IPS DF 19.7 (cell line): ENCODE data around the gene CASP8.

Source experiments
- DNase-seq: peaks from one replicate; pipeline ENCODE4 v3.0.0-alpha.2; 2013; ENCODE audit warnings: low read depth, low spot score

Gene CASP8

DNA sequence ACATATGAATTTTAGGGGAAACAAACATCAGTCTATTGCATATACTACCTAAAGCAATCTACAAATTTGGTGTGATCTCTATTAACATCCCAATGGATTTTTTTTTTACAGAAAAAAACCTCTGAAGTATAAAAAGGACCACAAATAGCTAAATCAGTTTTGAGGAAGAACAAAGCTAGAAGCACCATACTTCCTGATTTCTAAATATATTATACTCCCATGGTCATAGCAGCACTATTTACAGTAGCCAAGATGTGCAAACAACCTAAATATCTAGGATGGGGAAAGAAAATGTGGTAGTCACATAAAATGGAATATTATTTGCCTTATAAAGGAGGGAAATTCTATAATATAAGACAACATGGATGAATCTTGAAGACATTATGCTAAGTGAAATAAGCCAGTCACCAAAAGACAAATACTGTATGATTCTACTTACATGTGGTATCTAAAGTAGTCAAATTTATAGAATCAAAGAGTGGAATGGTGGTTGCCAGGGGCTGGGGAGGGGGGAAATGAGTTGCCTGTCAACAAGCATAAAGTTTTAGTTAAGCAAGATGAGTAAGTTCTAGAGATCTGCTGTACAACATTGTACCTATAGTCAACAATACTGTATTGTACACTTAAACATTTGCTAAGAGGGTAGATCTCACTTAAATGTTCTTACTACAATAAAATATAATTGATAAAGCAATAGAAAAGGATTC lies 17.6 kb upstream of the CASP8 start:
- DNase-seq = no peak

GRCh38 chr2:201244829-201245228 lies 15.5 kb upstream of the CASP8 start:
- DNase-seq = no peak

DNA sequence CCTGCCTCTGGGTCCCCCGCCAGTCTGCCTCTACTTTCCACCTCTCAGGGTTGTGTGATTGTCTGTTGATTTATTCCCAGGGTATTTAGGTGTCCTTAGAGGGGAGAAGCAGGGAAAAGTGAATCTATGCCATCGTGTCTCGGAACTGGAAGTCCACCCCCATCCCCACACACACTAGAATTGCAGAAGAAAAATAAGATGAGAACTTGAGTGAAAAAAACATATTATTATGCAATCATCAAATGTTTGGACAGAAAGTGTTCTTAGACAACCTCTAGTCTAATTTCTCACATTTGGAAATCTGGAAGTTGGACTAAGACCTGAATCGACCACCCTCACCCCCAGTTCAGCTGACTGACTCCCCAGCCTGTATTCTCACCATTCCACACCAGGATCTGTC lies 14.1 kb upstream of the CASP8 start:
- DNase-seq = no peak

GRCh38 chr2:201248288-201248844 lies 12.0 kb upstream of the CASP8 start:
- no peak for DNase-seq

- DNase-seq = no peak
Measured at GRCh38 chr2:201249889-201250288, 10.4 kb upstream of the CASP8 start.

GRCh38 chr2:201250741-201251140 lies 9.6 kb upstream of the CASP8 start:
- no peak for DNase-seq

DNA sequence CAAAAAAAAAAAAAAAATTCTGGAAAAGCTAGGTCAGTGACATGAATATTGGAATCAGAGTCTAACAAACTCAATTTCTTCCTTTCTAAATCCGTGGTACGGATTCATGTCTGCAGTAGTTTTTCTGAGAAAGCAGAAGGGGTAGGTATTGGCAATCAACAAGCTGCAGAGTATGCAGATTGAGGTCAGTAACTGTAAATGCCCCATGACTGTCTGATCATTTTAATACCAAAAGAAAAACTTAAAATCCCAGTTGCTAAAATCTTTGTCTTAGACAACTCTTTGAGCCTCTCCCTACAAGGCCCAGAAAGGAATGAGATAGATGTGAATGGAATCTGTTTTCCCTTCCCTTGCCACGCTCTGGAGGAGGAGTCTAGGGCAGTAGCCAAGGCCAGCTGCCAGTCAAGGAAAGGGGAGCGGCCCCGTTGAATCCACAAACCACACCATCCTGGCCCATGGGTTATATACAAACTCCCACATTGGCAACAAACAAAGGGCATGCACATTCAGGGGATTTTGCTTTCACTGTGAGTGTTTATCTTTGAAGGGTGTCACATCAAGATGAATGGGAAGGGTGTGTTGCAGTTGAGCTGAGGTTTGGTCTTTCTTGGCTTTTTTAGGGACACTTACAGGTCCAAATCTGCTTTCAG lies 6.1 kb upstream of the CASP8 start:
- DNase-seq = no peak

- DNase-seq = no peak
Measured at GRCh38 chr2:201255408-201256033, 4.8 kb upstream of the CASP8 start.

DNA sequence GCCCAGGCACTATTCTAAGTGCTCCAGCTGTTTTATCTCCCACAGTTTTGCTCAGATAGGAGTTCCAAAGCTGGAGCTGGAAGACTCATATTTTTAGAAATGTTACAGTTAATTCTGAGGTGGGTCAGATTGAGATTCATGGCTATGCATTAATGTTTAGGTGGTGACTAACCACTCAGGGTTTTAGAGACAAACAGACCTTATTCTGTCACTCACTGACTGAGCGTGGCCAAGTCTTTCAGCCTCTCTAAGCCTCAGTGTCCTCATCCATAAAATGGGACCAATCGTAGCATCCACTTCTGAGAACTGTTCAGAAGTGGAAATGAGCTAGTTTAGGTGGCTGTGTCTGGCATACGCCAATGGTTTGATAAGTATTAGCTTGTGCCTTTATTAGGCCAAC lies 4.3 kb upstream of the CASP8 start:
- no peak for DNase-seq

- no peak for DNase-seq
Measured at GRCh38 chr2:201257381-201257955, 2.9 kb upstream of the CASP8 start.

- no peak for DNase-seq
Measured at GRCh38 chr2:201257956-201258665, 2.2 kb upstream of the CASP8 start.

DNA sequence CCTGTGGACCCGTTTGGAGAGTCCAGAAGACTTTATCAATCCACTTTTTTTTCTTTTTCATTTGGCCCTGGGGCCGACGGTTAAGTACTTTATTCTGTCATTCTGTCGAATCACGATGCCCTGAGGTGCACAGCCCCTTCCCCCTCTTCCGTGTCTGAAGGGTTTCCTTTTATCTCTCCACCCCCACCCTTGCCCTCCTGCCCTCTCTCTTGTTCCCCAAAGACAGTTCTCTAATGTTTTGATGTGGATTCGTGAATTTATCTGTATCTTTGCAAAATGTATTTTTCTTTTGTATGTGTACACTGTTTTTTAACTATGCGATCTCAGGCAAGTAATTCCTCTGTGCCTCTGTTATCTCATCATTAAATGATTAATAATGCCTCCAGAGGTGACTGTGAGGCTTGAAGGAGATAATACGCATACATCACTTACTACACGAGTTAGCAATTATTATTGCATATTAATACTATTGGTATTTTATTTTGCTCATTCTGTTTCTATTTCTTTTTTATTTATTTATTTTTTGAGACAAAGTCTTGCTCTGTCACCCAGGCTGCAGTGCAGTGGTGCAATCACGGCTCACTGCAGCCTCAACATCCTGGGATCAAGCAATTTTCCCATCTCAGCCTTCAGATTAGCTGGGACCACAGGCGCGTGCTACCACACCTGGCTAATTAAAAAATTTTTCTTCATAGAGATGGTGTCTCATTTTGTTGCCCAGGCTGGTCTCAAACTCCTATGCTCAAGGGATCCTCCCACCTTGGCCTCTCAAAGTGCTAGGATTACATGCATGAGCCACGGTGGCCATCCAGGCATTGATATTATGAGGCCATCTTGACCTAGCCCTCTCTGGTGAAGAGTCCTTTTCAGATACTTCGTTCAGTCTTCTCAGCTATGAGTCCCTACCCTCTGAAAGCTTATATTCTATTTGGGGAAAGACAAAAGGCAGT lies 1.4 kb upstream of the CASP8 start:
- DNase-seq = no peak

DNA sequence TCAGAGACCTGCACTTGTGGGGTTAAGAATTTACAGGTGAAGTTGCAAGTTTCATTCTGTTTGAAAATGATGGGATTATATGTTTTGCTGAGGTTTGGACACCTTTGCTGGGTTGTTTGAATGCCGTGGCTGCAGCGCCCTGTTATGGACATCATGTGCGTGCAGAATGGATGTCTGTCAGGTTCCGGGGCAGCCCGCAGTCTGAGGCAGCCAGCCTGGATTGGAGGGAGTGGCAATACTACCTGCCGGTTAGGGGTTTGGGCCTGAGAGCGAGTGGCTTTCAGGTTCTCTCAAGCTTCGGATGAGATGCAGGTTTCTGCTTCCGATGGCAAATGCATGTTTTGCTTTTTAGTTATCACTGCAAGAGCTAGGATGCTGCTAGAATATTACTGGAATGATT lies 1.1 kb downstream of the CASP8 start:
- DNase-seq = no peak

DNA sequence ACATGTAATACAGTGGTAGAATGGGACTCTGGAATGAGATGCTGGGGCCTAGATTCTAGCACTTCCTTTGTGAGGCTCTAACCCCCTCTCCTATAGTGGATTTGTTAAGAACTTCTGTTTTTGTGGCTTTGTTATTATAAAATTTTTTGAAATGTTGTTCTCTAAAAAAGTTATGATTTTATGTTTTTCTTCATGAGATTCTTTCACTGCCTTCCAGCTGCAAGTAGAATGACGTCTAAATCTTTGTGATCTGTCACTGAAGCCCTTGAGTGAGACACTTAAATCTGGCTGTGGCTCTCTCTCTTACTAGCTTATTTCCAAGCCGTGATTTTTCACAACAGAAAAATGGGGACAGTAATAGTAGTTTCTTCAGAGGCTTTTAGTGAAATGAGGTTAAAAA lies 1.6 kb downstream of the CASP8 start:
- no peak for DNase-seq

DNA sequence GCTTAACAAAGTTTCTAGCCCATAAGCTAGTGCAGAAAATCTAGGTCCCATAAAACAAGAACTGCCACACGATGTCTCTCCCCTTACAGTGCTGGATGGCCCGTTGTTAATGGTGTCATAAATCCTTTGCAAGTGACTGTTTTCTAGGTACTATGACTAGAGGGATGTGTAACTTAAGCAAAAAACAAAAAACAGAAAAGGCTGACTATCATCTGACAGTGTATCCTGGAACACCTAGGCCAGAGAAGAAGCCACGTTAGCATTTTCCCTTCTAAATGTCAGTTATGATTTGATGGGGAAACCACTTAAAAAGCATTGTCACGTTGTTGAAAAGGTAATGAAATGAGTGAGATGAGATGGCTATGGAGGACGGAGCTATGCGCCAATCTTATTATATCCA lies 2.4 kb downstream of the CASP8 start:
- no peak for DNase-seq

DNA sequence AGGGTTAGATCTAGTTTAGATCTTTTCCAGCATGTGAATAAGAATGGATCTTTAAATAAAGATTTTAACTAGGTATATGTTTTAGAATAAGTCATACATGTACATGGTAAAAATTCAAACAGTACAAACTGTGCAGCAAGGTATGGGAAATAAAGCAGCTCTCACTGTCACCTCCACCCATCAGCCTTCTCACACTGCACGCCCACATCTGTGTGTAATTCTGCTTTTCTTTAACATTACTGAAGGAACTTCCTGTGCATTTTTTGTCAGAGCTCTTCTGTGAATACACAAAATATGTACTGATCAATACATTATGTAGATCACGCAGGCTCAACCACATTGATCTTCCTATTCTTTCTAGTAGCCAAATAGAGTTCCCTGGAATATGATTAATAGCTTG lies 3.4 kb downstream of the CASP8 start:
- DNase-seq = no peak

DNA sequence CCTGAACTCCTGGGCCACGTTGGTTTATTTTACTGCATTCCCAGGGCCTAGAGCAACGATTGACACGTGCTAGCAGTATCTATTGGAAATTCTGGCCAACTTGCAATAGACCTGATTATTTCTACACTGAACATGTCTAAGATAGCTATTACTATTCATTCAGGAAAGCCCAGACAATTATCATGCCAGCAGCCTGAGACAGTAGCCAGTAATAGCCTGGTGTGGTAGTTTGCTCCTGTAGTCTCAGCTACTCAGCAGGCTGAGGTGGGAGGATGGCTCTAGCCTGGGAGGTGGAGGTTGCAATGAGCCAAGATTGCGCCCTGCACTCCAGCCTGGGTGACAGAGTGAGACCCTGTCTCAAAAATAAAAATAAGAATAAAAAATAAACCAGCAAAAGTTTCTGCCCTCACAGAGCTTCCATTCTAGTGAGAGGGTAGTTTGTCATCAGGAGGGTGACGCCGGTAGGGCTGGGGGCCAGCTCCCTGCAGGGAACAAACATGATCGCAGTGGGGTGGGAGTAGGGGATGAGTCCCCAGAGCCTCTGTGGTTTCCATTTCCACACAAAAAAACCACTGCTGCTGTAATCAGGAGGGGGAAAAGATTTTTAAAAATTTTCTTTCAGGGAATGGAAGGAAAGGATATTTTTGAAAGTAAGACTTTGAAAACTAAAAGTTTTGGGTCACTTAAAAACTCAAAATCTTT lies 4.3 kb downstream of the CASP8 start:
- DNase-seq = no peak

- DNase-seq = no peak
Measured at GRCh38 chr2:201266629-201267028, 6.3 kb downstream of the CASP8 start.

GRCh38 chr2:201267278-201268030 lies 7.1 kb downstream of the CASP8 start:
- no peak for DNase-seq
